GM19452 (cell line): ENCODE measurements around the gene C4orf17.
A peak's percentile ranks its signal among the peaks of the same experiment; 100 is the strongest.
"Not testable (repeated sequence)": the region's sequence is repeated elsewhere in the genome, so short reads cannot be mapped to it uniquely, and the experiment has no call there.

Experiments
- ATAC-seq: cut with Tn5 transposase; IDR thresholded peaks from one replicate; pipeline ENCODE4 v1.9.1; 2021; ENCODE audit not compliant: unreplicated experiment

The C4orf17 gene

DNA sequence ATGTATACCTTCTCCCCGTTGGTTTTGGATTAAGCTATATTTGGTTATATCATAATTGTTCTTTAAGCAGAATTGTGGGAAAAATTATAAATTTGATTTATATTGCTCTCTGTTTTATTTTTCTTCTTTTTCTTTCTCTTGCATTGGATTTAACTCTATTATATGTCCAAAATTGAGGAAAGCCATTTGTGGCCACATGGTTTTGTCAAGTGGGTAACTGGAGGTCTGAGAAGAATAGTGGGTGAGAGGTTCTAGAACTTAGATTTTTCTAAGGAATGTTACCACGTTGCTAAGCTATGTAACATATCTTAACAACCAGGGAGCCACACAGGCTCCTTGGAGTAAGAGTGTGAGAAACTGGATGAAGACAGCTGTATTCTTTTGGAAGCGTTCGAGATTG is at the start of gene C4orf17:
Gene C4orf17, plus strand, starts transcription at position 301 of the 400 bp plus-strand sequence. CDS start 2,061 bp downstream, outside the sequence.
- no peak for ATAC-seq

DNA sequence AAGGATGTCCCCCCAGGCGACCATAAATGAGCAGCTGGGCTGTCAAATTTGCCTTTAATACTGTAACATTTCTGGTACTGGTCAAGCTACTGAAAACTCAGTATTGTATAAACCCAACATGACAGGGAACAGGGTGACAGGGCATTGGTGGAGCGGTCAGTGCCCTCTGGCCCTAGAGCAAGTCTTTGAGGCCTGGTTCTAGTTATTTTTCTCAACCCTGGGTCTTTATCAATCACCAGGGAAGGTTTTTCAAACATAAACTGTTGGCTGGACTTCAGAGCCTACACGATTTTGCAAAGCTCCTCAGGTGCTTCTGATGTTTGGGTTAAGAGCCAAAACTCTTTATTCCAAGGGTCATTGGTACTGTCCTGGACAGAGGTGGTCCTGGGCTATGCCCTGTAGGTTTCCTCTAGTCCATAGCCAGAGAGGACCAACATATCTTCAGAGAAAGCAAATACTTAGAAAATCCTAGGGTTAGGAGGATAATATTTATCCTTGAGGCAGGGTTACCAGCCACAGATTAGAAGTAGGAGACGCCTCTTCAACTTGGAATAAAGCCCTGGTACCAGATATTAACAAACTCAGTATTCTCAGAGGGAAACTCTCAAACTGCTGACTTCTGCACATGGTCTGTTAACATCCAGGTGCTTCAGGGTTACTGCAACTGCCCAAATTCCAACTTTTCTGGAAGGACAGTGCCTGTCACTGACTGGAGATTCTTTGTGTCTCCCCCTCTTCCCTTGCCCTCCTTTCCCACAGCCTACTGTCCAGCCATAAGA is 49.0 kb upstream of the C4orf17 start:
- ATAC-seq: no peak

DNA sequence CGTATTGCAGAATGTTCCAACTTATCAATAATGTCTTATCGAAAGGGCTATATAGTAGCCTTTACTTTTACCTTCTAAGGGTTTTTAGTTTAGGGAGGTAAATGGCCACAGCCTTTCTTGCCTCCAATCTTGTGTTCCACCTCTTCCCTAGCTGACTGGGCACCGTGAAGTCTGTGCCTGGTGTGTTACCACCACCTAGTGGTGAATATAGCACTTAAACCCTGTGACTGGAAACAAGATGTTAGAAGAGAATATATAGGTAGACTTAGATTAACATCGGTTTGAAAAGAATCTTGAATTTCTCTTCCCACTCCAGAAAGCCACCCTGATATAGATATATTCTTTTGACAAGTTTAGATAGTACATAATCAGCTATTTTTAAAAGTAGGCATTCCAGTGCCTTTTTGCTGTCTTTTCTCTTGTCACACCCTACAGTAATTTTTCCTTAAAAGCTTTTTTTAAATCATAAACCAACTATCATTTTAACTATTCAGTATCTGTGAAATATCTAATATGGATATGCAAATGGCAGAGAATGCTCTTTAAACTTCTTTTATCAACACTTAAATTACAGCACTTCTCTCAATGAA is 47.9 kb upstream of the C4orf17 start:
- peak; percentile 91 for ATAC-seq

DNA sequence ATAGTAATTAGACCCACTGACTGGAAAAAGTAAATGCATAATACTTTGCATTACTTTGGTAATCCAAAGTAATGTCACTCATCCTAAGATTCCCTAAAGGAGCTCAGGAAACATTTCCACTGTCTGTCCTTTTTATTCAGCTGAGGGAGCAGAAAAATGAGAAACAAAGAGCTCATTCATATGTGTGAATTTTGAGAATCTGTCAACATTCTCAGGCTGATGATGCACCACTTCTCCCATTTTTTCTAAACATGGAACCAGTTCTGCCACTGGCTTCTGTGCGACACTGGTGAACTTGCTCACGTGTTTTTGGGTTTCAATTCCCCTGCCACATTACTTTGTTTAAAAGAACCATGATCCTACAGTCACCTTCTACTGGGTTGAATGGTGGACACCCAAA is 47.3 kb upstream of the C4orf17 start:
- no peak for ATAC-seq

DNA sequence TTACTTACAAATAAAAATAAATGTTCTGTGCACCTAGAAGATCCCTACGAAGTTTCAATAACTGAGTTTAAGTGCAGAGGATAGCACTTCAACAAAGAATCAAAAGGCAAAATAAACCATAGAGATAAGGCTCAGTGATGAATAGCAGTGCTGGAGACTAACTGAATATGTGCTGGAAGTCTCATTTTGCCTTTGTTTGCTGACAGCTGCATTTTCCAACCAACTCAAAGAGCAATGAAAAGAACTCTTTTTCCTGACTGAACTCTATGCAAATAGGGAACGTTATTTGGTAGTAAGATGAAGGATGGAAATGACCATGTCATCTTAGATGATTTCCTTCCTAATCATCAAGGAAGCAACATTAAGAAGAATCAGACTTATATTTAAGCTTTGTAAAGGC is 42.9 kb upstream of the C4orf17 start:
- no peak for ATAC-seq

DNA sequence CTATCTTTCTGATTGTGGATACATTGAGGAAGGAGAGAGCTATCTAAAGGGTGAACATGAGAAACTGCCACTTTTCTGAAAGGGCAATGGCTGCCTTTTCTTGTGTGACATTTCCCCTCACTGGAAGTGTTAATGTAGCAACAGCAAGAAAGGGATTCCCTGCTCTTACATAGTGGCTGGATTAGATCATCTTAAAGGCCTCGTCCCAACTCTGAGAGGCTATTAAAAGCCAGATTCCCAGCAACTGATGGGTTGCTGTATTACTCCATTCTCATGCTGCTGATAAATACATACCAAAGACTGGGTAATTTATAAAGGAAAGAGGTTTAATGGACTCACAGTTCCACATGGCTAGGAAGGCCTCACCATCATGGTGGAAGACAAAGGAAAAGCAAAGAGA is 41.9 kb upstream of the C4orf17 start:
- no peak for ATAC-seq

DNA sequence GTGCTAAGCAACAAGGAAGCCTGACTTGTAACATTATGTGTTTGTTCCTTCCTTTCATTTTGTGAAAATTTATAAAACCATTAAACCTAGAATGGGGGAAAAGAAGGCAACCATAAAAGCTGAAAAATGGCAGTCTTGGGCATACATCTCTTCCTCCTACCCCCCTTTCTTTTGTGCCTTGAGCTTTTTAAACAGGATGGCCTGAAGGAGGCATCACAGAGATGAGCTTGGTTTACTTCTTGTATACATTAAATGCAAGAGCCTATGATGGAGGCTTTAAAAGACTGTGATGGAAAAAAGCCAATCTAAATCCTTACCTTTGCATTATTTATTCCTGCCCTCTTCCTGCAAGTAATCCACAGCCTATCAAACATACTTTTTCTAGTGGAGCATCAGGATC is 39.5 kb upstream of the C4orf17 start:
- ATAC-seq: no peak

DNA sequence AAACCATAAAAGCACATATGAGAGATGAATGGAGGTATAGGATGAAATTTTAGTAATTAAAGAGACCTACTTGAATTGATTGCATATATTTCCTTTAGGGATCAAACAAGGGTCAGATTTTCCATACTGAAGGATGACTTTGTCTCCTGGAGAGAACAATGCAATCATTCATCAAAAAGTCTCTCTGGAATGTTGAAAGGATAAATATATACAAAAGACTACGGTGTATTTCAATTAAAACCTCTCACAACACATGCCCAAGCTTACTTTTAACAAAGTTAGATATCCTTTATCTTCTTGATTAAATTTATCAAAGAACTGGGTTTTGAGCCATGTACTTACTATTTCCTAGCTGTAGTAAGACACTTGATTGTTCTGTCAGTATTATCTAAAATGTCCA is 38.9 kb upstream of the C4orf17 start:
- no peak for ATAC-seq

DNA sequence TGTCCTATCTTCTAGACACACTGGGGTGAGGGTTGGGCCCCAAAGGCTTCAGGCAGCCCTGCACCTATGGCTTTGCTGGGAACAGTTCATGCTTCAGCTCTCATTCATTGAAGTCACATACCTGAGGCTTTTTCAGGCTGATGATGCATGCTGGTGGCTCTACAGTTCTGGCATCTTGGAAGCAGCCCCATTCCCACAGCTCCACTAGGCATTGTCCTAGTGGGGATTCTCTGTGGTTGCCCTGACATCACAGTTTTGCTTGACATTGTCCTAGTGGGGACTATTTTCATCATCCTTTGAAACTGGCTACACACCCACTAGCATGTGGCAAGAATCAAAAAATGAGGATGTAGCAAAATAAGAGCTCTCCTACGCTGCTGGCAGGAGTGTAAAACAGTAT is 37.7 kb upstream of the C4orf17 start:
- ATAC-seq: no peak

DNA sequence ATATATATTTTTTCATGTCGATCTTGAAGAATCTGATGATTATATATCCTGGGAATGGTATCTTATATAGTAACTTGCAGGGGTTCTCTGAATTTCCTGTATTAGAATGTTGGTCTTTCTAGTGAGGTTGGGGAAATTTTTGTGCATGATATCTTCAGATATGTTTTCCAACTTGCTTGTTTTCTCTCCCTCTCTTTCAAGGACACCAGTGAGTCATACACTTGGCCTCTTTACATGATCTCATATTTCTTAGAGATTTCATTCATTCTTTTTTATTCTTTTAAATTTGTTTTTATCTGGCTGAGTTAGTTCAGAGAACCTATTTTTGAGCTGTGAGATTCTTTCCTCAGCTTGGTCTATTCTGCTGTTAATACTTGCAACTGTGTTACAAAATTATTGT is 27.2 kb upstream of the C4orf17 start:
- ATAC-seq: no peak

DNA sequence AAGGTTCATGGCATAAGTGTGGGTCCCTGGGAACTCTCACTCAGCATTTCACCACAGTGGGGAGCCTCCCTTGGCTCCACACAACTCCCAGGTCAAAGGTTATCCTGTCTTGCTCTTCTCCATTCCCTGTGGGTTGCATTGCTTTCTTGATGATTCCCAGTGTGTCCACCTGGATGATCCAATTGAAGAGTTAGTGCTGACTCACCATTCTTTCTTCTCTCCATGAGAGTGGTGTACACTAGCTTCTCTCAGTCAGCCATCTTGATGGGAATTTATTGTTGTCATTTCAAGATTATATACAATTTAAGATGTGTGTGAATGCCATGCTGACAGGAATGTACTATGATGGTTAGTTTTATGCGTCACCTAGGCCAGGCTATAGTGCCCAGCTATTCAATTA is 25.6 kb upstream of the C4orf17 start:
- ATAC-seq: no peak

DNA sequence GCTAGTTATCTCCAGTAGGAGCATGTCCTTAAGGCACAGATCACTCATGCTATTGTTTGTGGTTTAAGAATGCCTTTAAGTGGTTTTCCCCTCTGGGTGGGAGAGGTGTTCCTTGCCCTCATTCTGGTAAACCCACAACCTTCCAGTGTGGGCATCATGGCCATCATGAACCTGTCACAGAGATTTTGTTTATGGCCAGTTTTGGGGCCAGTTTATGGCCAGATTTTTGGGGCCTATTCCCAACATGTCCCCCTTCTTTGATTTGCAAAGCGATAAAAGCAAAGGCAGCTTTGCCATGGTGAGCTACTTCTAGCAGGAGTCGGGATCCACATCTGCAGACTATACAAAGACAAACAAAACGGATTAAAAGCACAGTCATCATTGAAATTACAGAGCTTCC is 24.2 kb upstream of the C4orf17 start:
- ATAC-seq: not testable (repeated sequence)

DNA sequence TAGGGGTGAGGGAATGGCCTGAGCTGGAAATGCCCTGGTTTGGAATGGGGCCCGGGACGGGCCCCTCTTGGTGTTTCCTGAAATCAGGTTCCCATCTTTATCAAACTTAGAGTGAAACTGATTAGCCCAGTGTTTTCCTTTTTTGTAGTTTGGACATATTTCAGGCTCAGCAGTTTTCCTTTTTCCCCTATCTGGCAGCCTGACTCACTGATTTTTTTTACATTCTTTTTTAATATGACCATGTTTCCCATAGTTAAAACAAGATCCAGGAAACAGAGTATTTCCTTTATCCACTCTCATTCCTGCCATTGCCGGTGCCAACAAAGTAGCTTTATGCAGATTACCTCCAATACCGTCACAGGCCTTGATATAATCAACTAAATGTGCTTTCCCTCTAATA is 20.5 kb upstream of the C4orf17 start:
- ATAC-seq: no peak

DNA sequence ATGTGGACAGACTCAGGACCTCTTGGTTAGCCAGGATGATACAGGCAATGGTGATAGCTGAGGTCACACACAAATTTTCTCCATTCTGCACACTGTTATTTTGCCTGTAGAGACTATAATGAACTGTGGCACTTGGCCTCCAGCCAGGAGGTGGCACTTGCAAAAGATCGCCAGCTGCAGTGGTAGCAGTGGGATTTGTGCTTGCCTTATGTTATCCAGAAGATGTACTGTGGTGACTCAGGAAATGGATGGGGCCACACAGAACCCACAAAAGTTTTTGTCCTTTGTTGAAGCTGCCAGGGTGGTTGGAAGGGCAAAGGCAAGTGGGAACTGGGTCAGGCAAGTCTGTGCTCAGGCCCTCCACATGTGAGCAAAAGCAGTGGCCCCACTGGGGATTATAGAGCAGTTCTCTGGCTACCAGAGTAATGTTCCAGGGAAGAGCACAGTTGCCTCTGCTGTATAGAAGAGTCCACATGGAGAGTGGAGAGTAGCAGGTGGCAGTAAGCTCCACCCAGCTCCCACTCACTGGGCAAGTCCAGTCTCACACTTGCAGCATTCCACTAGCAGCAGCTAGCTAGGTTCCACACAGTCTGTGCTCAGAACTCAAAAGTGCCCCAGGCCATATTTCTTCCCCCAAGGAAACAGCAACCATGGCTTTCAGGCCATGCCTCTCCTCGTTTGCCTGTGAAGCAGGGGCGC is 5.9 kb upstream of the C4orf17 start:
- ATAC-seq: no peak

DNA sequence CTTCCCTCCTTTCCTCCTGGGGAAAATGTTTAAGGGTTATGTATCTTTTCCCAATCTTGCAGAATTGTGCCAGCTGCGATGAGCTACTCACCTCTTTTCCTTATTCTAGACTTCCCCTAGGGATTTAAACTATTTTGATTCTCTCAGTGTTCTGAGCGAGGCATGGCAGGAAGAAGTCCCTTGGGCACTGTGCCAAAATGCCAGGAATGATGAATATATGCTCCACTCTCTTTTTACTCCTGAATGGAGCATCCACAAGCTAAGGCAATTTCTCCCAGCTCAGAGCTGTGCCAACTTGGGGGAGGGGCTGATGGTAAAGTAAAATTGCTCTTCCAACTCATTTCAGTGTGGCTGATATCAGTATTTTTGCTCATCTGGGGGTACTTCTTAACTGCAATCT is 4.0 kb upstream of the C4orf17 start:
- no peak for ATAC-seq

DNA sequence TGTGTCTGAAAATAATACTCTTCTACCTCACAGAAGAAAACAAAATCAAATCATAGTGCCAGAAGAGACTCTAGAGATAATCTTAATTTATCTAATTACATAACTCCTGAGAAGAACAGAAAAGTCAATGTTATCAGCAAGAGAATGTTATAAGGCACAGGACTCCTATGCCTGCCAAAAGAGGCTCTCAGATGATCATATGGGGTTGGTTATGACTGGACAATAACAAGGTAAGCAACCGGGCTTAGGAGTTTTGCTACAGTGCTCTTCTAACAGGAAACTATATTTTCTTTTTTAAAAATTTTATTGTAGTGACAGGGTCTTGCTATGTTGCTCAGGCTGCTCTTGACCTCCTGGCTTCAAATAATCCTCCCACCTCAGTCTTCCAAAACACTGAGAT is 3.5 kb upstream of the C4orf17 start:
- no peak for ATAC-seq

DNA sequence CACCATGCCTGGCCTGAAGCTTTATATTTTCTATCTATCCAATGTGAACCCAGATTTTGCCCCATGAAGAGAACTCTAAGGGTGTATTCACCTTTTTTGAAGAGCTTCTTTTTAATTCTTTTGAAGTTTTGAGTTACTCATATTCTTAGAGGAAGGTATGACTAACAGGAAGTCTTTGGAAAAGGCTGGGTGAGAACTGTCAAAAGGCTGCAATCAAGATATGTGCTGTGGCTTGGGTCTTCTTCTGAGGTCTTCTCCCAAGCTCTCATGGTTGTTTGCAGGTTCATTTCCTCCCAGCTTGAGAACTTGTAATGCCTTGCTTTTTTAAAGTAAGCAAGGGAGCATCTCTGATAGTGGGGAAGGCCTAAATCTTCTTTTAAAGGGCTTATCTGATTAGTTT is 3.1 kb upstream of the C4orf17 start:
- no peak for ATAC-seq

DNA sequence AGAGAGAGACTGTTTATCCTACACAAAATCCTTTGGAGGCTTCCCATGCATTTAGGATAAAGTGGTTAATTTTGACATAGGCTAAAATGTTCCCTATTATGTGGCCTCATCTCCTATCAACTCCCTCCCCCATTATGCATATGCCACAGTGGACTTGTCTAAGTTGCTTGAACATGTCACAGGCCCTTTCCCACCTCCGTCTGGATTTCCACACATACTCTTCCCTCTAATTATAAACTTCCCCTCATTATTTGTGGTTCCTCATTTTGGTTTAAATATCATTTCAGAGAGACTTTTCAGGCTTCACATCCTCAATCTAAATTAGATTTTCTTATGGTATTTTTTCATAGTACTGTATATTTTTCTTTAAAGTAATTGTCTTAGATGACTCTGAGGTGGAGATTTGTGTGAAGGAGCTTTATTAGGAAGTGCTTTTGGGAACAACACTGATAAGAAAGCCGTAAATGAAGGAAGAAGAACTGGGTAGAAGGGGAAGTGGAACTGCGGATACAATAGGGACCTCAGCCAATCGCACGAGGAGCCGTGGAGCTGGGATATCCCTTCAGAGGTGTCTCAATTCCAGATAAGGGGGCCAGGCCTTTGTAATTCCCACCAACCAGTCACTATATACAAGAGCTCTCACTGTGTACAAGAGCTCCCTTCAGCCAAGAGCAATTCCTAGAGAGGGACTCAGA is 7.9 kb downstream of the C4orf17 start:
- no peak for ATAC-seq

DNA sequence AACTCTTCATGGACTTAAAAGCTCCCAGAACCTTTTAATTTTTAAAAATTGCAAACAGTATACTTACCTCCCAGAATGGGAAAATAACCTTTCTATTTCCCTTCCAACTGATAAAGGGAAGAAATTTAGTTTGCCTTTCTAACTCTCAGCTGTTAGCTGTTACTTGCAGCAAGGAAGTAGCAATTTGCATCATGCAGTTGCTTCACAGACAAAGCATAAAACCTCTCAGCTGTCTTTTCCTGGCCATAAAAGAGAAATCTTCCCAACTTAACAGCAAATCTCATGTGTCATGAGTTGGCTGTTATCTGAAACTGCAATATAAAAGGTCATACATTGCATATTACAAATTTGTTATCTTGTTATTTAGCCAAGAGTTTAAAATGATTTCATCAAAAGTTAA is 18.4 kb downstream of the C4orf17 start:
- no peak for ATAC-seq

DNA sequence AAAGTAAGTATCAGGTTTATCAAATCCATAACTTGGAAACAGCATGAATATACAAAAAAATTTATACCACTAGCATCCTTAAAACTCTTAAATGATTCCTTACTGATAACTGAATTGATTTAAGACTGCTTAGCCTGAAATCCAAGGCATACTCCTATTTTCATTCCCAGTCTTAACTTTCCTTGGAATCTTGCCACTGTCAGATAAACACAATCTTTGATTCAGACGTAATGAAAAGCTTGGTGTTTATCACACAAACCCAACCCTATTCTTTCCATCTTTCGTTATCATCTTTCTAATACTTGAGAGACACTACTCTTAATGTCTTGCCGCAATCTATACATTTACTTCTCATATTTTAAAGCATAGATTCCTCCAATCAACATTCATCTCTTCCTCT is 19.1 kb downstream of the C4orf17 start:
- ATAC-seq: no peak

DNA sequence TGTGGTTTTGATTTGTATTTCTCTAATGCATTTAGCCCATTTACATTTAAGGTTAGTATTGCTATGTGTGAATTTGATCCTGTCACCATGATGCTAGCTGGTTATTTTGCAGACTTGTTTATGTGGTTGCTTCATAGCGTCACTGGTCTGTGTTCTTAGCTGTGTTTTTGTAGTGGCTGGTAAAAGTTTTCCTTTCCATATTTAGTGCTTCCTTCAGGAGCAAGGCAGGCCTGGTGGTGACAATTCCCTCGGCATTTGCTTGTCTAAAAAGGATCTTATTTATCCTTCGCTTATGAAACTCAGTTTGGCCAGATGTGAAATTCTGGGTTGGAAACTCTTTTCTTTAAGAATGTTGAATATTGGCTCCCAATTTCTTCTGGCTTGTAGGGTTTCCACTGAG is 23.9 kb downstream of the C4orf17 start:
- not testable (repeated sequence) for ATAC-seq

DNA sequence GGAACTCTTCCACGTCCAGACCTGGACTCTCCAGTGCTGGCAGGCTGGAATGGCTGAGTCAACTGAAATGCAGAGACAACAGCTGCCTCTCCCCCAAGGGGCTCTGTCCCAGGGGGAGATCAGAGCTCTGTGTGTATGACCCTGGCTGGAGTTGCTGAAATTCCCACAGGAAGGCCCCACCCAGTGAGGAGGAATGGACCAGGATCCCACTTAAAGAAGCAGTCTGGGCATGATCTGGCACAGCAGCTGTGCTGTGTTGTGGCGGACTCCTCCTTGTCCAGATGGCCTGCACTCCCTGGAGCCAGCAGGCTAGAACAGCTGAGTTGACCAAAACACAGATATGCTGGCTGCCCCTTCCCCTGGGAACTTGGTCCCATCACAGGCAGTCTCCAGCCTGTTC is 25.4 kb downstream of the C4orf17 start:
- ATAC-seq: no peak
